ENCODE results near the gene CAMK1D.

GRCh38 chr10:12625393-12626023, 276.2 kb downstream of the CAMK1D start:
- TF ChIP-seq EZH2 (IDR thresholded peaks at IDR 0.05; ENCODE audit: low read length): no peak
- TF ChIP-seq CTCF (optimal IDR thresholded peaks at IDR 0.05 in 1 of 3, IDR thresholded peaks at IDR 0.05 in 1 of 3, conservative IDR thresholded peaks at IDR 0.05 in 1 of 3; ENCODE audit: extremely low read depth in 1 of 3, insufficient read depth in 2 of 3, low read length in 3 of 3): no peak

Data from keratinocyte (primary cell).